NT2/D1 (cell line): Measurements from ENCODE around the gene SIKE1.

Source experiments
- YY1 ChIP-seq: IDR thresholded peaks from 2 replicates; pipeline ENCODE4 v1.6.1; 2011; ENCODE audit not compliant: insufficient read length, insufficient read depth
- ZNF274 ChIP-seq: IDR thresholded peaks from 2 replicates; pipeline ENCODE4 v1.6.1; 2011; ENCODE audit warnings: mild to moderate bottlenecking, low read depth, low read length

DNA sequence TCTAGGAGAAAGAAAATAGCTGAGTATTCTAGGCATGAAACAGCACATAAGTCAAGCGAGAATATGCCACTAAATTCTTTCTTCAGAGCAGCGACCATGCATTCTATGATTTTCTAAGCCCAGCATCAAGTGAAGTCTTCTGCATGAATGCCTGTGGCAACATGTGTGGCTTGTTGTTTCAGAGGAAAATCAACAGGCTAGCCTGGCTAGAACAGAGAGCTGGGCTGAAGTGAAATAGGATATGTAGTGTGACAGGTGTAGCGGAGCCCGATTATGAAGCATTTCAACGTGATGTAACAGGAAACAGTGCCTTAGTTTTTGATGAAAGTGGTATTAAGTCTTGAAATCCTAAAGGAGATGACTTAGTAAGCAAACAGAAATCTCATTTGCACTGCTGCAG is 29.7 kb downstream of the SIKE1 start:
- TF ChIP-seq YY1 (no peak), ZNF274 (no peak)
